Adrenal gland (tissue), 12 donors: Measurements from ENCODE around the gene PRKG1. TPM values are rescaled to one million over a fixed set of nuclear protein-coding genes. Genes with fewer than 3 reads are reported as not detected.

Experiments
- DNase-seq, 7 donors: peaks; one replicate each; pipeline ENCODE4 v3.0.0-alpha.2; 2019 to 2020
- H3K27ac ChIP-seq, 5 donors: fragments of 200-600 bp; sonication (generic) in 4 of 5; 1 replicate in 3 of 5; 2 replicates in 2 of 5; pipeline versions ENCODE4 v1.5.1 to v1.8.0; 2016 to 2020; ENCODE audit warnings: mild to moderate bottlenecking in 1 of 5
- H3K27me3 ChIP-seq: fragments of 200-600 bp; 2 replicates; pipeline ENCODE4 v1.8.0; 2021
- H3K36me3 ChIP-seq, 2 donors: fragments of 200-600 bp; replicated peaks in 1 of 2; 1 replicate in 1 of 2; 2 replicates in 1 of 2; pipeline versions ENCODE4 v1.5.1 to v1.8.0; 2018 to 2022
- H3K4me1 ChIP-seq, 2 donors: fragments of 200-600 bp; replicated peaks in 1 of 2; 1 replicate in 1 of 2; 2 replicates in 1 of 2; pipeline versions ENCODE4 v1.5.1 to v1.8.0; 2018 to 2021
- H3K4me3 ChIP-seq, 4 donors: fragments of 200-600 bp; sonication (generic) in 3 of 4; one replicate each; pipeline ENCODE4 v1.5.1; 2016 to 2018
- H3K9me3 ChIP-seq, 3 donors: fragments of 200-600 bp; sonication (generic) in 1 of 3; replicated peaks in 1 of 3; 1 replicate in 2 of 3; 2 replicates in 1 of 3; pipeline versions ENCODE4 v1.5.1 to v1.8.0; 2016 to 2021
- CTCF ChIP-seq, 6 experiments: fragments of 450-650 bp in 4 of 6; fragments of 200-600 bp in 2 of 6; sonication (generic) in 1 of 6; IDR thresholded peaks; 1 replicate in 5 of 6; 2 replicates in 1 of 6; pipeline versions ENCODE4 v1.5.1 to v1.8.0; 2016 to 2021; ENCODE audit warnings: antibody characterized with exemption in 6 of 6, mild to moderate bottlenecking in 2 of 6, moderate library complexity in 1 of 6
- POLR2A ChIP-seq, 2 donors: fragments of 450-650 bp; IDR thresholded peaks; one replicate each; pipeline ENCODE4 v1.6.1; 2017; ENCODE audit warnings: antibody characterized with exemption in 2 of 2, mild to moderate bottlenecking in 2 of 2, moderate library complexity in 1 of 2
- WGBS, 4 donors: extraction: QIAGEN DNeasy Blood & Tissue Kit in 2 of 4; methylation state at CpG; one replicate each; pipeline versions ENCODE4 v1.1.5 to v1.1.7; 2013 to 2017; 5-methylcytosine and 5-hydroxymethylcytosine counted together
- intact Hi-C, 2 donors: fragments of 100-400 bp; cut with DNase I; formaldehyde crosslinking; loops; one replicate each; pipeline versions ENCODE4 v1.14.1 to v1.15.0; 2022 to 2023
- microRNA counts, 2 donors: library from miRNA; unstranded; fragments of <30 nt; microRNA quantifications; one replicate each; lab custom pipeline; 2016
- microRNA-seq, 3 donors: library from miRNA; unstranded; fragments of <30 nt; microRNA quantifications; one replicate each; pipeline ENCODE4, GENCODE V29; 2017 to 2020
- polyA plus RNA-seq, 3 donors: library from polyadenylated mRNA; stranded (reverse); fragments of 200-250 nt in 2 of 3; fragments of 350-450 nt in 1 of 3; fragmentation: Illumina TruSeq in 1 of 3; extraction: RNeasy Lipid Tissue Mini Kit (QIAGEN cat#74804) in 1 of 3; gene quantifications; one replicate each; pipeline ENCODE4 v1.2.3, GENCODE V29; 2013 to 2014
- small RNA-seq, 2 donors: library from RNA; depleted of rRNA; stranded (forward); fragments of <200 nt; gene quantifications; one replicate each; pipeline ENCODE3, GENCODE V24; 2016
- total RNA-seq, 9 donors: library from RNA; depleted of rRNA in 4 of 9; stranded (reverse); fragments of >200 nt in 4 of 9; fragments of 120-200 nt in 1 of 9; fragmentation: NEBNext Ultra II Directional in 1 of 9; extraction: Animal tissue kit (Norgen Biotek cat#: 25700) in 1 of 9; gene quantifications; one replicate each; pipeline versions ENCODE4 v1.1.0 to v1.2.4, GENCODE V29; 2013 to 2023
- donor health status: healthy with polysubstance abuse.
- donor health status: Bipolar disorder and iron deficiency.
- donor health status: DM: yes; HTN: yes; CAD: no.
- donor health status: DM: no; HTN: no; CAD: no.
- donor health status: DM: no; HTN: no; CAD: no.
- donor health status: DM: yes; HTN: yes; CAD: no.

The PRKG1 gene
- total and polyA plus RNA-seq, 12 donors: 6.9 to 104 (median 29.7) TPM

DNA sequence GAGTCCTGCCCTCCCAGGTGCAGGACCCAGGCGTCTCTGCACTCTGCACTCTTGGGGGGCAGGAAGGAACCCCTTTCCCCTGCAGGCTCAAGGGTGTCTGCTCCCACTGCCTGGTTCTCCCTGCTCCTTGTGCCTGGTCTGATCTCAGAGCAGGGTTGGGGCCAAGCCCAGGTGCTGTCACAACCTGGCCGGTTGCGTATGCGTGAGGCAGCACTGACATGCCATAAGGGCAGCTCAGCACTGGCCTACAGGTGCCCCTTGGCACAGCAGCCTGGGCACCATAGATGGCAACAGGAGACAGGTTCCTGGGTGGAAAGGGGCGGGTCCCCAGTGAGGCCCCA lies 1273.0 kb downstream of the PRKG1 start:
- Histone ChIP-seq H3K36me3 (no peaks in the 10 kb centered on the region), H3K9me3 (no peaks in the 10 kb centered on the region), H3K4me3 (no peak overlapping the region), H3K27me3 (no peaks in the 10 kb centered on the region), H3K27ac (no peak overlapping the region), H3K4me1 (no peaks in the 10 kb centered on the region)
- intact Hi-C loops: no loop called here
- no peak for DNase-seq
- WGBS, 4 donors: 88 to 94% (median 91%) methylated on average over 3 to 5 of the region's 5 CpGs
- no peak for TF ChIP-seq CTCF (IDR thresholded peaks at IDR 0.05)
- TF ChIP-seq POLR2A (IDR thresholded peaks at IDR 0.05): no peak

MicroRNA genes within 50 kb of the gene (microRNA counts, 767-probe panel; counts per million panel counts)
- 0 counts per million in 2 donors for microRNA hsa-miR-605 (lab: Ali Mortazavi, UCI)

Small RNAs within 50 kb of the gene (microRNA-seq; reads per million reads assigned to microRNA genes)
- gene MIR605: 5.0 to 7.4 (median 6.7) reads per million in 3 donors

Small RNAs within 50 kb of the gene (small RNA-seq; reads per million reads assigned to genes)
- 0.36 to 0.58 reads per million in 2 donors for gene MIR605

Other genes starting within 250 kb of the PRKG1 start
- gene A1CF, start 188.9 kb upstream of the PRKG1 start, total RNA-seq: under 1 TPM in 2 of 9 donors, not detected in 7; 0.04 to 0.07 TPM
- gene A1CF, start 188.9 kb upstream of the PRKG1 start, polyA plus RNA-seq: under 1 TPM in 1 of 3 donors, not detected in 2; 0.04 TPM